Upper lobe of right lung (tissue), 1 donor: ENCODE data around the gene ZC3H8. TPM values are rescaled to one million over a fixed set of nuclear protein-coding genes. Genes with fewer than 3 reads are reported as not detected.

Experiments
- ATAC-seq: fragments of 200-7000 bp; cut with Tn5 transposase; one replicate; pipeline ENCODE4 v1.9.1; 2020; ENCODE audit warnings: mild to moderate bottlenecking, moderate library complexity
- DNase-seq: peaks from one replicate; pipeline ENCODE4 v3.0.0-alpha.2; 2020
- H3K27ac ChIP-seq: fragments of 200-600 bp; one replicate; pipeline ENCODE4 v1.8.0; 2022
- H3K27me3 ChIP-seq: fragments of 200-600 bp; one replicate; pipeline ENCODE4 v1.8.0; 2022; ENCODE audit warnings: mild to moderate bottlenecking
- H3K36me3 ChIP-seq: fragments of 200-600 bp; one replicate; pipeline ENCODE4 v1.8.0; 2022
- H3K4me1 ChIP-seq: fragments of 200-600 bp; one replicate; pipeline ENCODE4 v1.8.0; 2022
- H3K4me3 ChIP-seq: fragments of 200-600 bp; one replicate; pipeline ENCODE4 v1.8.0; 2022; ENCODE audit warnings: mild to moderate bottlenecking
- H3K9me3 ChIP-seq: fragments of 200-600 bp; one replicate; pipeline ENCODE4 v1.8.0; 2022
- CTCF ChIP-seq: fragments of 200-600 bp; IDR thresholded peaks from one replicate; pipeline ENCODE4 v1.8.0; 2022; ENCODE audit warnings: antibody characterized with exemption
- intact Hi-C: fragments of 100-400 bp; cut with DNase I; formaldehyde crosslinking; loops from one replicate; pipeline ENCODE4 v1.11.0; 2022
- total RNA-seq: library from RNA; stranded (reverse); fragmentation: NEBNext Ultra II Directional; extraction: Animal tissue kit (Norgen Biotek cat#: 25700); gene quantifications from one replicate; pipeline ENCODE4 v1.2.1, GENCODE V29; 2021
- donor health status: DM: no; HTN: yes; CAD: no; lungs with severe emphysema.

ZC3H8 gene
- total RNA-seq, 1 donor from 2014 or later, result 5.2 TPM

- Histone ChIP-seq H3K9me3 (no peaks in the 10 kb centered on the region), H3K36me3 (peaks cover 12% of the 10 kb centered on the region), H3K4me3 (no peak overlapping the region), H3K27me3 (no peaks in the 10 kb centered on the region), H3K27ac (no peak overlapping the region), H3K4me1 (no peaks in the 10 kb centered on the region)
- no peak for TF ChIP-seq CTCF
- intact Hi-C loops, result no loop called here
- ATAC-seq (no peak), DNase-seq (no peak)
These were observed 12.5 kb downstream of the ZC3H8 start for GRCh38 chr2:112242384-112242783.

DNA sequence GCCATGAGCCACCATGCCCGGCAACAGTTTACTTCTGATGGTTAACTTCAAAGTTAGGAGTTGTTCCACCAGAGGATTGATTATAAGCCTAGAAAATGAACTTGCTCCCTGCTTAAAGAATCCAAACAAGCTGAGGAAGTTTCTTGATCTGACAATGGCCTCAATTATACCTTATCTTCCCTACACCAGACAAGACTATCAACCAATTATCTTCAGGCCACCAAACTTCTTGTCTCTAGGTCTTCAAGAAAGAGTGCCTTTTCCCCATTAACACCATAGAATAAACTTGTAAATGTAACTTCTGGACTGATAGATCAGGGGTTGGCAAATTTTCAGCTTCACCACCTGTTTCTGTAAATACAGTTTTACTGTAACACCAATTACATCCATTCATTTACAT is 15.0 kb downstream of the ZC3H8 start:
- H3K4me1 ChIP-seq, result no peaks in the 10 kb centered on the region
- DNase-seq (no peak), ATAC-seq (no peak)
- TF ChIP-seq CTCF, result no peak
- no peaks in the 10 kb centered on the region for H3K9me3 ChIP-seq
- intact Hi-C loops, result no loop called here
- H3K4me3 ChIP-seq, result no peak overlapping the region
- H3K36me3 ChIP-seq, result peaks cover 17% of the 10 kb centered on the region
- no peaks in the 10 kb centered on the region for H3K27me3 ChIP-seq
- H3K27ac ChIP-seq, result no peak overlapping the region

DNA sequence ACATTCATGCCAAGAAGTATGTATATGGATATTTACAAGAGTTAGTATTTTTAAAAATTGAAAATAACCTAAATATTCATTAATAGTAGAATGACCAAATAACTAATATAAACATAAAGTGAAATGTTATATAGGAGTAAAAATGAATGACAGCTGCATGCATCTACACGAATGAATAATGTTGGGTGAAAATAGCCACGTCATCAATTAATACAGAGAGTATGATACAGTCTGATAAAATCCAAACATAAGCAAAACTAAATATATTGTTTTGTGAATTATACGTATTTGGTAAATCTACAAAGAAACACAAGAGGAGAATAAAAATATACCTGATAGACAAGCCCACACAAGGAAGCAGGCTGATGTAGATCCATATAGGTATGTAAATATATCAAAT is 24.5 kb downstream of the ZC3H8 start:
- no peaks in the 10 kb centered on the region for H3K27me3 ChIP-seq
- H3K27ac ChIP-seq, result no peak overlapping the region
- intact Hi-C loops, result no loop called here
- peaks cover 9% of the 10 kb centered on the region for H3K36me3 ChIP-seq
- no peak overlapping the region for H3K4me3 ChIP-seq
- H3K9me3 ChIP-seq, result no peaks in the 10 kb centered on the region
- ATAC-seq (no peak), DNase-seq (no peak)
- no peaks in the 10 kb centered on the region for H3K4me1 ChIP-seq
- TF ChIP-seq CTCF, result no peak

- DNase-seq, result no peak
- no peak overlapping the region for H3K27ac ChIP-seq
- no peaks in the 10 kb centered on the region for H3K9me3 ChIP-seq
- H3K4me1 ChIP-seq, result no peaks in the 10 kb centered on the region
- H3K27me3 ChIP-seq, result no peaks in the 10 kb centered on the region
- no peak for TF ChIP-seq CTCF
- H3K4me3 ChIP-seq, result no peak overlapping the region
- ATAC-seq, result no peak
- H3K36me3 ChIP-seq, result peaks cover under 1% of the 10 kb centered on the region
- intact Hi-C loops, result no loop called here
These were observed 25.5 kb downstream of the ZC3H8 start for GRCh38 chr2:112229348-112229747.

GRCh38 chr2:112220831-112221230 is 34.0 kb downstream of the ZC3H8 start:
- intact Hi-C loops, result no loop called here
- Histone ChIP-seq H3K9me3 (no peaks in the 10 kb centered on the region), H3K27ac (no peak overlapping the region), H3K4me3 (no peak overlapping the region), H3K36me3 (peaks cover 12% of the 10 kb centered on the region), H3K4me1 (no peaks in the 10 kb centered on the region), H3K27me3 (no peaks in the 10 kb centered on the region)
- TF ChIP-seq CTCF, result no peak
- ATAC-seq (no peak), DNase-seq (no peak)

DNA sequence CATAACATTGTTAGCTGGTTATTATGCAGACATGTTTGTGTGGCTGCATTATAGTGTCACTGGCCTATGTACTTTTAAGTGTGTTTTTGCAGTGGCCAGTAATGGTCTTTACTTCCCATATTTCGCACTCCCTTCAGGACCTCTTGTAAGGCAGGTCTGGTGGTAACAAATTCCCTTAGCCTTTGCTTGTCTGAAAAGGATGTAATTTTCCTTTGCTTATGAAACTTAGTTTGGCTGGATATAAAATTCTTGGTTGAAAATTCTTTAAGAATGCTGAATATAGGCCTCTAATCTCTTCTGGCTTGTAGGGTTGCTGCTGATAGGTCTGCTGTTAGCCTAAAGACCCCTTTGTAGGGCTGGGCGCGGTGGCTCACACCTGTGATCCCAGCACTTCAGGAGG is 34.7 kb downstream of the ZC3H8 start:
- Histone ChIP-seq H3K4me3 (no peak overlapping the region), H3K27ac (no peak overlapping the region), H3K9me3 (no peaks in the 10 kb centered on the region), H3K27me3 (no peaks in the 10 kb centered on the region), H3K36me3 (peaks cover 15% of the 10 kb centered on the region), H3K4me1 (no peaks in the 10 kb centered on the region)
- intact Hi-C loops, result no loop called here
- DNase-seq (no peak), ATAC-seq (no peak)
- no peak for TF ChIP-seq CTCF
